SHP77 treated with DMSO at 0.1 percent for 48 hours (cell line): ENCODE measurements around the gene C2CD2.

Source experiments
- DNase-seq: peaks from one replicate; lab custom pipeline; 2025; lab: John Stamatoyannopoulos, UW

The C2CD2 gene

GRCh38 chr21:41845310-41846032 is 108.3 kb downstream of the C2CD2 start:
- DNase-seq = no peak

DNA sequence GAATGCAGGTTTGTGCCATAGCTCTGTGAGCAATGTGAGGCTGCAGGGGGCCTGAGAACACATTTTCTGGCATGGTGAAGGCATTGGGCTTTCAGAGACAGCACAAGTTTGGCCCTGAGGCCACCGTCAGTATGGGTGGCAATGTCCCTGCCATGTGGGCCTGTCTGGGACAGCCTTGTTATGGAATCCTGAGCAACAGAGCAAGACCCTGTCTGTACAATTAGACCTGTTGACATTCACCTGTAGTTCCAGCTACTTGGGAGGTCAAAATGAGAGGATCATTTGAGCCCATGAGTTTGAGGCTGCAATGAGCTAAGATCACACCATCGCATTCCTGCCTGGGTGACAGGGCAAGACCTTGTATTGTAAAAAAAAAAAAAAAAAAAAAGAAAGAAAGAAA is 110.2 kb downstream of the C2CD2 start:
- DNase-seq = no peak

GRCh38 chr21:41840880-41841279 is 112.9 kb downstream of the C2CD2 start:
- DNase-seq = no peak

GRCh38 chr21:41839387-41840000 is 114.3 kb downstream of the C2CD2 start:
- DNase-seq = no peak

DNA sequence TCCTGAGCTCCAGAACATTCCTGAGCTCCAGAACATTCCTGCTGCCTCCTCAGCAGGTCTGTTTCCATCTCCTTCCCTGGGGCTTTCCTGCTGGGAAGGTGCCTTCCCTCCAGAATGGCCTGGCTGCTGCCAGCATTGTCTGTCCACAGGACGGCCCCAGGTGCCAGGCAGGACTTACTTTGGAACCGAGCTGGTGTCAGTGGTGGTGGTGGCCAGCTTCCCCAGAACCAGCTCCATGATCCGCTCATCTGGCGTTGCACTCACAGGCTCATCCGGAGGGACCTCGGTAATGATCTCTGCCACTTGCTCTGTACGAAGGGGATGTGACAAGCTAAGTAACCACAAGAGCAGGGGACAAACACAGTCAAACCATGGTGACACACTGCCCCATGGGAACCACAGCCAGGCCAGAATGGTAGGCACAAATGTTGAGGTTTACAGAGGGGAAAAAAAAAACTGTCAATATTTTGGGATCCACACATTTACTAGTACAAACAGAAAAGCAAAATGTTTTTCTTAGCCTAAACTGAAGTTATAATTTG is 116.0 kb downstream of the C2CD2 start:
- no peak for DNase-seq

- DNase-seq = no peak
Measured at GRCh38 chr21:41836166-41837015, 117.4 kb downstream of the C2CD2 start.

DNA sequence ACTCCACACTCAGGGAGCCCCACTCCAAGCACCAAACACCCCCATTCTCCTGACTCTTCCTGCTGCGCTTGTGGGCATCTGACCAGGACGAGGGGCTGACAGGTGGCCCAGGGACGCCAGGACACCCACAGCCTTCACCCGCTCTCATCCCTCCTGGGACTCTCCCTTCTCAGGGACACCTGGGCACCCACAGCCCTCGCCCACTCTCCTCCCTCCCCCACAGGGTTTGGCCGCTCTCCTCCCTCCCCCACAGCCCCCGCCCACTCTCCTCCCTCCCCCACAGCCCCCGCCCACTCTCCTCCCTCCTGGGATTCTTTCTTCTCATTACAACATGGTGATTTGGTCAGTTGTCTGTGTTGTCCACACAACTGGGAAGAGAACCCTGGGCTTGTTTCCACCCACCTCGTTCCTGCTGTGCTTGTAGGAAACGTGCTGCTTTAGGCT is 118.1 kb downstream of the C2CD2 start:
- no peak for DNase-seq
